ENCODE measurements around the gene RYR2.

- TF ChIP-seq ARNT (IDR thresholded peaks at IDR 0.05) (no peak), ELF4 (IDR thresholded peaks at IDR 0.05) (no peak), NFRKB (IDR thresholded peaks at IDR 0.05) (no peak), FOXM1 (IDR thresholded peaks at IDR 0.05; ENCODE audit: borderline replicate concordance) (no peak), HDGF (IDR thresholded peaks at IDR 0.05; ENCODE audit: borderline replicate concordance) (no peak), SUZ12 (IDR thresholded peaks at IDR 0.05) (no peak), SP1 (IDR thresholded peaks at IDR 0.05) (no peak), BHLHE40 (IDR thresholded peaks at IDR 0.05; ENCODE audit: borderline replicate concordance) (no peak), ZNF384 (IDR thresholded peaks at IDR 0.05) (no peak), L3MBTL2 (conservative IDR thresholded peaks at IDR 0.05) (no peak)
These were observed 28.4 kb upstream of the RYR2 start for GRCh38 chr1:237013608-237014007.

Data from HEK293T (cell line).